SK-N-SH (cell line): ENCODE results near the gene PPP3R2. TPM values are rescaled to one million over a fixed set of nuclear protein-coding genes. Genes with fewer than 3 reads are reported as not detected.

ENCODE experiments used
- CTCF ChIA-PET: fragments of 300-600, 350-600 bp; formaldehyde crosslinking; extraction: SDS; loops from one replicate; lab custom pipeline; 2021; lab: Yijun Ruan, JAX
- POLR2A ChIA-PET: fragments of 350-600 bp; sonication (Branson Sonifier 250); formaldehyde crosslinking; extraction: SDS; loops from one replicate; lab custom pipeline; 2020; ENCODE audit warnings: antibody characterized with exemption, inconsistent platforms; lab: Yijun Ruan, JAX
- DNase-seq: peaks from one replicate; pipeline ENCODE4 v3.0.0; 2012
- H2AFZ ChIP-seq: fragments of 200-600 bp; sonication (generic); 2 replicates; pipeline ENCODE4 v1.8.1; 2016; ENCODE audit warnings: antibody characterized with exemption, mild to moderate bottlenecking, low read depth
- H3F3A ChIP-seq: fragments of 200-600 bp; sonication (generic); replicated peaks from 2 replicates; pipeline ENCODE3; 2016; ENCODE audit warnings: antibody characterized with exemption, mild to moderate bottlenecking; ENCODE audit not compliant: insufficient read depth
- H3K27ac ChIP-seq, 2 experiments: fragments of 200-500 bp in 1 of 2; fragments of 200-600 bp in 1 of 2; sonication (Bioruptor generic) in 1 of 2; sonication (generic), shearing (Covaris generic) in 1 of 2; 2 replicates each; pipeline versions ENCODE4 v1.5.1 to v1.6.1; 2014 to 2016; ENCODE audit warnings: low read depth in 2 of 2, inconsistent platforms in 1 of 2, low read length in 1 of 2, mild to moderate bottlenecking in 1 of 2, mixed read lengths in 1 of 2
- H3K27me3 ChIP-seq: fragments of 200-600 bp; sonication (generic), shearing (Covaris generic); 2 replicates; pipeline ENCODE4 v1.6.1; 2016; ENCODE audit warnings: mixed run types; ENCODE audit not compliant: insufficient read depth
- H3K36me3 ChIP-seq, 2 experiments: fragments of 200-500 bp in 1 of 2; fragments of 200-600 bp in 1 of 2; sonication (Bioruptor generic) in 1 of 2; sonication (generic) in 1 of 2; replicated peaks in 1 of 2; 2 replicates each; pipeline versions ENCODE3 to v1.5.1; 2014 to 2016; ENCODE audit warnings: low read length in 1 of 2, mild to moderate bottlenecking in 1 of 2; ENCODE audit not compliant: insufficient read depth in 2 of 2, control insufficient read depth in 1 of 2
- H3K4me1 ChIP-seq, 2 experiments: fragments of 200-500 bp in 1 of 2; fragments of 200-600 bp in 1 of 2; sonication (Bioruptor generic) in 1 of 2; sonication (generic), shearing (Covaris generic) in 1 of 2; 2 replicates each; pipeline versions ENCODE4 v1.5.1 to v1.6.1; 2014 to 2016; ENCODE audit warnings: low read depth in 1 of 2, low read length in 1 of 2, mixed run types in 1 of 2; ENCODE audit not compliant: insufficient read depth in 2 of 2, control insufficient read depth in 1 of 2
- H3K4me2 ChIP-seq: fragments of 200-600 bp; sonication (generic), shearing (Covaris generic); 2 replicates; pipeline ENCODE4 v1.6.1; 2017; ENCODE audit warnings: mixed run types
- H3K4me3 ChIP-seq, 2 experiments: fragments of 200-500 bp in 1 of 2; fragments of 200-600 bp in 1 of 2; sonication (Bioruptor generic) in 1 of 2; sonication (generic), shearing (Covaris generic) in 1 of 2; 2 replicates each; pipeline versions ENCODE4 v1.5.1 to v1.8.1; 2014 to 2016; ENCODE audit warnings: low read depth in 2 of 2, inconsistent platforms in 1 of 2, low read length in 1 of 2, mild to moderate bottlenecking in 1 of 2, mixed read lengths in 1 of 2, moderate library complexity in 1 of 2
- H3K79me2 ChIP-seq: fragments of 200-600 bp; sonication (generic); 2 replicates; pipeline ENCODE4 v1.8.1; 2017; ENCODE audit warnings: mild to moderate bottlenecking; ENCODE audit not compliant: insufficient read depth
- H3K9ac ChIP-seq: fragments of 200-600 bp; sonication (generic); 2 replicates; pipeline ENCODE4 v1.6.1; 2017; ENCODE audit warnings: mixed run types
- H3K9me2 ChIP-seq: fragments of 200-600 bp; sonication (generic); 2 replicates; pipeline ENCODE4 v1.6.1; 2017; ENCODE audit warnings: mixed run types
- H3K9me3 ChIP-seq: fragments of 200-600 bp; sonication (generic); 2 replicates; pipeline ENCODE4 v1.6.1; 2017; ENCODE audit warnings: mixed run types, mild to moderate bottlenecking, moderate library complexity
- H4K20me1 ChIP-seq: fragments of 200-600 bp; sonication (generic); 2 replicates; pipeline ENCODE4 v1.6.1; 2017; ENCODE audit warnings: mild to moderate bottlenecking, mixed run types; ENCODE audit not compliant: insufficient read depth
- EZH2phosphoT487 ChIP-seq: fragments of 200-600 bp; sonication (generic); IDR thresholded peaks from 2 replicates; pipeline ENCODE4 v1.6.1; 2017; ENCODE audit warnings: low read depth, mixed run types, mild to moderate bottlenecking, antibody characterized with exemption, moderate library complexity, borderline replicate concordance
- FOSL2 ChIP-seq: IDR thresholded peaks from 2 replicates; pipeline ENCODE4 v1.4.0; 2012; ENCODE audit warnings: low read depth, mild to moderate bottlenecking, moderate library complexity, borderline replicate concordance
- FOXM1 ChIP-seq: IDR thresholded peaks from 2 replicates; pipeline ENCODE4 v1.4.0; 2012; ENCODE audit warnings: low read depth, mild to moderate bottlenecking
- GATA2 ChIP-seq: sonication (generic); formaldehyde crosslinking; IDR thresholded peaks from 2 replicates; pipeline ENCODE4 v1.5.0; 2020; ENCODE audit warnings: mild to moderate bottlenecking, missing genetic modification reagents
- JUND ChIP-seq: IDR thresholded peaks from 2 replicates; pipeline ENCODE4 v1.4.0; 2012
- MAX ChIP-seq: IDR thresholded peaks from 2 replicates; pipeline ENCODE4 v1.4.0; 2012; ENCODE audit warnings: low read depth
- MEF2A ChIP-seq: IDR thresholded peaks from 2 replicates; pipeline ENCODE4 v1.4.0; 2012; ENCODE audit warnings: low read depth, borderline replicate concordance
- MXI1 ChIP-seq: IDR thresholded peaks from 2 replicates; pipeline ENCODE4 v1.6.1; 2012; ENCODE audit warnings: mild to moderate bottlenecking, low read depth, low read length, improper control_type of control experiment
- NRF1 ChIP-seq: IDR thresholded peaks from 2 replicates; pipeline ENCODE4 v1.6.1; 2012; ENCODE audit warnings: low read depth, mild to moderate bottlenecking, low read length
- POLR2AphosphoS5 ChIP-seq: IDR thresholded peaks from 2 replicates; pipeline ENCODE4 v1.6.1; 2012; ENCODE audit warnings: low read depth, low read length
- RAD21 ChIP-seq: IDR thresholded peaks from 2 replicates; pipeline ENCODE4 v1.6.1; 2012; ENCODE audit warnings: mild to moderate bottlenecking, low read length
- RCOR1 ChIP-seq: fragments of 150-350 bp; IDR thresholded peaks from 2 replicates; pipeline ENCODE4 v1.6.1; 2017; ENCODE audit warnings: antibody characterized with exemption, low read length
- SIN3A ChIP-seq: IDR thresholded peaks from 2 replicates; pipeline ENCODE4 v1.6.1; 2012; ENCODE audit warnings: low read depth, mild to moderate bottlenecking, low read length, moderate library complexity, borderline replicate concordance
- SMC3 ChIP-seq: IDR thresholded peaks from 2 replicates; pipeline ENCODE4 v1.6.1; 2012; ENCODE audit warnings: low read depth, low read length, improper control_type of control experiment
- TCF12 ChIP-seq: IDR thresholded peaks from 2 replicates; pipeline ENCODE4 v1.4.0; 2012
- TEAD4 ChIP-seq: IDR thresholded peaks from 2 replicates; pipeline ENCODE4 v1.4.0; 2012; ENCODE audit warnings: mild to moderate bottlenecking, borderline replicate concordance; ENCODE audit not compliant: insufficient read depth
- YY1 ChIP-seq: IDR thresholded peaks from 2 replicates; pipeline ENCODE4 v1.4.0; 2012; ENCODE audit warnings: low read depth, mild to moderate bottlenecking
- WGBS: methylation state at CpG from one replicate; pipeline ENCODE4 v1.1.6; 2017; ENCODE audit warnings: low lambda C conversion rate; 5-methylcytosine and 5-hydroxymethylcytosine counted together
- polyA plus RNA-seq, 3 experiments: library from polyadenylated mRNA; depleted of rRNA; stranded (reverse); fragments of >200 nt; gene quantifications; 2 replicates each; pipeline ENCODE4 v1.2.3, GENCODE V29; 2012
- TF ChIP-seq, protein P1 (sequence below): fragments of 200-600 bp; sonication (generic); IDR thresholded peaks from 2 replicates; pipeline ENCODE4 v1.6.1; 2017; ENCODE audit warnings: antibody characterized with exemption, mild to moderate bottlenecking, moderate library complexity
- TF ChIP-seq, protein P2 (sequence below): IDR thresholded peaks from 2 replicates; pipeline ENCODE4; 2012
- TF ChIP-seq, protein P3 (sequence below): IDR thresholded peaks from 2 replicates; pipeline ENCODE4 v1.4.0; 2012; ENCODE audit warnings: low read depth, borderline replicate concordance

Gene PPP3R2
- polyA plus RNA-seq, 1 of the 3 experiments (the other 2 are of a cell fraction): not detected

- DNase-seq: no peak
Measured at GRCh38 chr9:101604296-101604695, 9.5 kb upstream of the PPP3R2 start.

DNA sequence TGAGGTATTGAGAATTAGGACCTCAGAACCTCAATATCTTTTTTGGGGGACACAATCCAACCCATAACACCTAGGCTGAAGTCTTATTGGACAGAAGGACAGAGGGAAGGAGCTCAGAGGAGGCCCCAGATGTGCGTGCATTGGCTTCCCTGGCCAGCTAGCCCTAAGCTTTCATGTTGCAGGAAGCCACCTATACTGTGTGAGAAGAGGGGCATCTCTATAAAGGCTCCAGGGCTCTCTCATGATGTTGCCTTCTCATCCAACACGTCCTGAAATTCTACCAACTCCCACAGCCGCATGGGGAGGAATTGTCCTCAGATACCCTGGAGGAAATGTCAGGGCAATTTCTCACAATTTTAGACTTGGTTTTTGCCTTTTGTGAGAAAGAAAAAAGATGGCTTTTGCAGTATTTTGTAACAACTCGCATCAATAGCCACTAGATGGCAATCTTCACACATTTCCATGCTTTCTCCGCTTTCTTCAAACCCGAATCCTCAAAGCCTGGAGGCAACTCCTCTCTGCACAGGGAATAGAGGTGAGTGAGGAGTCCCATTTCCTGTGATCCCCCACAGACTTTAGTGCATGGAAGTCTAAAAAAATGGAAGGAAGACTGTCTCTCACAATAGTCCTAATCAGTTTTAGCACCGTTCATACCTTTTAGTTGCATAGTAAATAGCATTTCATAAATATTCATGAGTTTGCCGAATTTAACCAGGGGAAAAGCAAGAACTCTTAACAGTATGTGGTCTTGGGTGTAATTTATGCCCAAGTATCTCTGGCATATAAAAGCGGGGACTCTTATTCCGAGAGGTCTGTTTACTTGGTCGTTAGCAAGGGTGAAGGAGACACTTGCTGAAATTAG lies 7.4 kb upstream of the PPP3R2 start:
- H3K9me3 ChIP-seq: no peaks in the 10 kb centered on the region
- no peaks in the 10 kb centered on the region for H3K36me3 ChIP-seq
- no peak overlapping the region for H3K9ac ChIP-seq
- ChIA-PET CTCF (interaction anchor here (0.5 to 1.6 kb wide), 14 partner anchors 8 to 225 kb away, joined by 3 to 9 read pairs (median 3); no protein-coding TSS in a partner anchor), POLR2A (no interaction called here)
- H3K4me2 ChIP-seq: no peak overlapping the region
- no peaks in the 10 kb centered on the region for H3K4me1 ChIP-seq
- H4K20me1 ChIP-seq: no peaks in the 10 kb centered on the region
- H3K79me2 ChIP-seq: no peaks in the 10 kb centered on the region
- H3K27ac ChIP-seq: no peak overlapping the region
- H3F3A ChIP-seq: no peaks in the 10 kb centered on the region
- no peaks in the 10 kb centered on the region for H3K9me2 ChIP-seq
- peaks cover 24% of the 10 kb centered on the region for H3K27me3 ChIP-seq
- WGBS: 5% methylated on average over 11 of the region's 11 CpGs
- peak; percentile 61 for DNase-seq
- H3K4me3 ChIP-seq: no peak overlapping the region; a peak in 1 of 4 replicates
- no peak overlapping the region for H2AFZ ChIP-seq
- TF ChIP-seq, protein P1, sequence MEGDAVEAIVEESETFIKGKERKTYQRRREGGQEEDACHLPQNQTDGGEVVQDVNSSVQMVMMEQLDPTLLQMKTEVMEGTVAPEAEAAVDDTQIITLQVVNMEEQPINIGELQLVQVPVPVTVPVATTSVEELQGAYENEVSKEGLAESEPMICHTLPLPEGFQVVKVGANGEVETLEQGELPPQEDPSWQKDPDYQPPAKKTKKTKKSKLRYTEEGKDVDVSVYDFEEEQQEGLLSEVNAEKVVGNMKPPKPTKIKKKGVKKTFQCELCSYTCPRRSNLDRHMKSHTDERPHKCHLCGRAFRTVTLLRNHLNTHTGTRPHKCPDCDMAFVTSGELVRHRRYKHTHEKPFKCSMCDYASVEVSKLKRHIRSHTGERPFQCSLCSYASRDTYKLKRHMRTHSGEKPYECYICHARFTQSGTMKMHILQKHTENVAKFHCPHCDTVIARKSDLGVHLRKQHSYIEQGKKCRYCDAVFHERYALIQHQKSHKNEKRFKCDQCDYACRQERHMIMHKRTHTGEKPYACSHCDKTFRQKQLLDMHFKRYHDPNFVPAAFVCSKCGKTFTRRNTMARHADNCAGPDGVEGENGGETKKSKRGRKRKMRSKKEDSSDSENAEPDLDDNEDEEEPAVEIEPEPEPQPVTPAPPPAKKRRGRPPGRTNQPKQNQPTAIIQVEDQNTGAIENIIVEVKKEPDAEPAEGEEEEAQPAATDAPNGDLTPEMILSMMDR: peak; percentile 78
- no peak for TF ChIP-seq RCOR1
- no peak for TF ChIP-seq POLR2AphosphoS5
- TF ChIP-seq RAD21: peak; percentile 83
- no peak for TF ChIP-seq FOXM1
- TF ChIP-seq NRF1: no peak
- TF ChIP-seq MAX: no peak
- no peak for TF ChIP-seq FOSL2
- TF ChIP-seq TEAD4: no peak
- no peak for TF ChIP-seq SIN3A
- TF ChIP-seq MEF2A: no peak
- TF ChIP-seq, protein P2, sequence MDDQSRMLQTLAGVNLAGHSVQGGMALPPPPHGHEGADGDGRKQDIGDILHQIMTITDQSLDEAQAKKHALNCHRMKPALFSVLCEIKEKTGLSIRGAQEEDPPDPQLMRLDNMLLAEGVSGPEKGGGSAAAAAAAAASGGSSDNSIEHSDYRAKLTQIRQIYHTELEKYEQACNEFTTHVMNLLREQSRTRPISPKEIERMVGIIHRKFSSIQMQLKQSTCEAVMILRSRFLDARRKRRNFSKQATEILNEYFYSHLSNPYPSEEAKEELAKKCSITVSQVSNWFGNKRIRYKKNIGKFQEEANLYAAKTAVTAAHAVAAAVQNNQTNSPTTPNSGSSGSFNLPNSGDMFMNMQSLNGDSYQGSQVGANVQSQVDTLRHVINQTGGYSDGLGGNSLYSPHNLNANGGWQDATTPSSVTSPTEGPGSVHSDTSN: no peak
- TF ChIP-seq TCF12: no peak
- no peak for TF ChIP-seq GATA2 (CRISPR knock-in tag)
- no peak for TF ChIP-seq YY1
- no peak for TF ChIP-seq EZH2phosphoT487
- TF ChIP-seq MXI1: no peak
- peak; percentile 70 for TF ChIP-seq SMC3

More at GRCh38 chr9:101604296-101604695, 9.5 kb upstream of the PPP3R2 start:
- Histone ChIP-seq H3K9ac (no peak overlapping the region), H3K9me3 (no peaks in the 10 kb centered on the region), H3F3A (no peaks in the 10 kb centered on the region), H3K79me2 (no peaks in the 10 kb centered on the region), H3K4me1 (no peaks in the 10 kb centered on the region), H3K36me3 (no peaks in the 10 kb centered on the region), H2AFZ (no peak overlapping the region), H4K20me1 (no peaks in the 10 kb centered on the region), H3K4me3 (no peak overlapping the region), H3K27ac (no peak overlapping the region), H3K27me3 (peaks cover 34% of the 10 kb centered on the region), H3K9me2 (no peaks in the 10 kb centered on the region), H3K4me2 (no peak overlapping the region)
- no peak for TF ChIP-seq MXI1
- no peak for TF ChIP-seq JUND
- TF ChIP-seq, protein P3, sequence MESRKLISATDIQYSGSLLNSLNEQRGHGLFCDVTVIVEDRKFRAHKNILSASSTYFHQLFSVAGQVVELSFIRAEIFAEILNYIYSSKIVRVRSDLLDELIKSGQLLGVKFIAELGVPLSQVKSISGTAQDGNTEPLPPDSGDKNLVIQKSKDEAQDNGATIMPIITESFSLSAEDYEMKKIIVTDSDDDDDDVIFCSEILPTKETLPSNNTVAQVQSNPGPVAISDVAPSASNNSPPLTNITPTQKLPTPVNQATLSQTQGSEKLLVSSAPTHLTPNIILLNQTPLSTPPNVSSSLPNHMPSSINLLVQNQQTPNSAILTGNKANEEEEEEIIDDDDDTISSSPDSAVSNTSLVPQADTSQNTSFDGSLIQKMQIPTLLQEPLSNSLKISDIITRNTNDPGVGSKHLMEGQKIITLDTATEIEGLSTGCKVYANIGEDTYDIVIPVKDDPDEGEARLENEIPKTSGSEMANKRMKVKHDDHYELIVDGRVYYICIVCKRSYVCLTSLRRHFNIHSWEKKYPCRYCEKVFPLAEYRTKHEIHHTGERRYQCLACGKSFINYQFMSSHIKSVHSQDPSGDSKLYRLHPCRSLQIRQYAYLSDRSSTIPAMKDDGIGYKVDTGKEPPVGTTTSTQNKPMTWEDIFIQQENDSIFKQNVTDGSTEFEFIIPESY: no peak
- TF ChIP-seq TCF12: no peak
- ChIA-PET CTCF (no interaction called here), POLR2A (no interaction called here)
- 8% methylated on average over 2 of the region's 2 CpGs for WGBS
